BJ (cell line): ENCODE data around the gene RBPJ. TPM values are rescaled to one million over a fixed set of nuclear protein-coding genes. Genes with fewer than 3 reads are reported as not detected.

Experiments used
- CTCF ChIA-PET: fragments of 350-600 bp; formaldehyde crosslinking; extraction: SDS; loops from one replicate; lab custom pipeline; 2021; ENCODE audit warnings: antibody characterized with exemption, inconsistent platforms; lab: Yijun Ruan, JAX
- POLR2A ChIA-PET: fragments of 300-600 bp; sonication (Branson Sonifier 250); formaldehyde crosslinking; extraction: SDS; loops from one replicate; lab custom pipeline; 2021; ENCODE audit warnings: antibody characterized with exemption; lab: Charles Lee
- DNase-seq: peaks from one replicate; pipeline ENCODE4 v3.0.0-alpha.2; 2011; ENCODE audit warnings: low read depth
- H3K27me3 ChIP-seq: 2 replicates; pipeline ENCODE4 v1.6.0; 2011; ENCODE audit warnings: low read length; ENCODE audit not compliant: control insufficient read depth, insufficient read depth
- H3K36me3 ChIP-seq: 2 replicates; pipeline ENCODE4 v1.5.1; 2011; ENCODE audit warnings: low read length; ENCODE audit not compliant: control insufficient read depth, insufficient read depth
- H3K4me3 ChIP-seq: 2 replicates; pipeline ENCODE4 v1.5.1; 2011; ENCODE audit warnings: low read depth, mild to moderate bottlenecking, control low read depth, low read length
- CTCF ChIP-seq: IDR thresholded peaks from 2 replicates; pipeline ENCODE4 v1.5.1; 2011; ENCODE audit warnings: low read depth, mild to moderate bottlenecking, control low read depth, inconsistent platforms, low read length, moderate library complexity; ENCODE audit not compliant: insufficient read depth
- polyA plus RNA-seq: library from polyadenylated mRNA; depleted of rRNA; stranded (reverse); fragments of >200 nt; gene quantifications from 2 replicates; pipeline ENCODE4 v1.2.3, GENCODE V29; 2011

The RBPJ gene
- polyA plus RNA-seq, 1 experiment = 31.6 TPM

GRCh38 chr4:26296021-26296420 is 24.8 kb upstream of the RBPJ start:
- POLR2A ChIA-PET = interaction anchor here (0.7 kb wide), 1 partner anchor 201 kb away, joined by 3 read pairs; no protein-coding TSS in a partner anchor
- CTCF ChIA-PET = interaction anchor here (0.6 kb wide), 1 partner anchor 16 kb away, joined by 4 read pairs; no protein-coding TSS in a partner anchor
- TF ChIP-seq CTCF = no peak

GRCh38 chr4:26296514-26296913 is 24.3 kb upstream of the RBPJ start:
- TF ChIP-seq CTCF = no peak
- no peaks in the 10 kb centered on the region for H3K27me3 ChIP-seq
- POLR2A ChIA-PET = interaction anchor here (0.7 kb wide), 1 partner anchor 201 kb away, joined by 3 read pairs; no protein-coding TSS in a partner anchor
- H3K4me3 ChIP-seq = no peak overlapping the region
- no peak for DNase-seq
- CTCF ChIA-PET = interaction anchor here (1.0 kb wide), 1 partner anchor 120 kb away, joined by 3 read pairs; no protein-coding TSS in a partner anchor
- no peaks in the 10 kb centered on the region for H3K36me3 ChIP-seq

More at GRCh38 chr4:26296021-26296420, 24.8 kb upstream of the RBPJ start:
- no peak overlapping the region for H3K4me3 ChIP-seq
- no peaks in the 10 kb centered on the region for H3K27me3 ChIP-seq
- no peaks in the 10 kb centered on the region for H3K36me3 ChIP-seq
- DNase-seq = no peak

GRCh38 chr4:26297219-26297618 is 23.6 kb upstream of the RBPJ start:
- H3K27me3 ChIP-seq = no peaks in the 10 kb centered on the region
- no peak for DNase-seq
- no peak for TF ChIP-seq CTCF
- H3K36me3 ChIP-seq = no peaks in the 10 kb centered on the region
- ChIA-PET POLR2A (no interaction called here), CTCF (interaction anchor here (1.0 kb wide), 1 partner anchor 120 kb away, joined by 3 read pairs; no protein-coding TSS in a partner anchor)
- no peak overlapping the region for H3K4me3 ChIP-seq

- H3K36me3 ChIP-seq = no peaks in the 10 kb centered on the region
- ChIA-PET CTCF (no interaction called here), POLR2A (no interaction called here)
- peak; percentile 27 for DNase-seq
- no peak for TF ChIP-seq CTCF
- H3K4me3 ChIP-seq = no peak overlapping the region
- no peaks in the 10 kb centered on the region for H3K27me3 ChIP-seq
Measured at GRCh38 chr4:26298198-26298947, 22.4 kb upstream of the RBPJ start.

- H3K4me3 ChIP-seq = no peak overlapping the region
- POLR2A ChIA-PET = no interaction called here
- no peaks in the 10 kb centered on the region for H3K27me3 ChIP-seq
- no peaks in the 10 kb centered on the region for H3K36me3 ChIP-seq
- DNase-seq = no peak
- no peak for TF ChIP-seq CTCF
- CTCF ChIA-PET = no interaction called here
Measured at GRCh38 chr4:26299254-26299882, 21.4 kb upstream of the RBPJ start.
